K562 (cell line): Measurements from ENCODE around the gene MT4. TPM values are rescaled to one million over a fixed set of nuclear protein-coding genes. Genes with fewer than 3 reads are reported as not detected.

Experiments
- ARID2 ChIP-seq: fragments of 450-650 bp; IDR thresholded peaks from 2 replicates; pipeline ENCODE4 v1.6.1; 2017; ENCODE audit warnings: antibody characterized with exemption, mild to moderate bottlenecking
- BCL6 ChIP-seq: fragments of 250-450 bp; sonication (Bioruptor Pico); IDR thresholded peaks from 2 replicates; pipeline ENCODE4 v1.4.0; 2020
- CHCHD3 ChIP-seq: fragments of 250-450 bp; sonication (Bioruptor Pico); IDR thresholded peaks from 2 replicates; pipeline ENCODE4 v2.1.2; 2022; ENCODE audit warnings: mild to moderate bottlenecking
- HMG20A ChIP-seq: fragments of 450-650 bp; formaldehyde crosslinking; conservative IDR thresholded peaks from 2 replicates; pipeline ENCODE4 v1.4.0; 2020; ENCODE audit warnings: mild to moderate bottlenecking, mixed read lengths
- JUND ChIP-seq, 2 experiments: IDR thresholded peaks; 2 replicates in 1 of 2; 3 replicates in 1 of 2; pipeline ENCODE4 v1.6.1; 2011; ENCODE audit warnings: borderline replicate concordance in 2 of 2, low read depth in 2 of 2, low read length in 2 of 2, improper control_type of control experiment in 1 of 2, missing biosample characterization in 1 of 2, missing genetic modification characterization in 1 of 2, missing genetic modification reagents in 1 of 2
- MAFG ChIP-seq: fragments of 450-650 bp; conservative IDR thresholded peaks from 2 replicates; pipeline ENCODE4 v1.6.1; 2016; ENCODE audit warnings: missing genetic modification characterization, missing compliant biosample characterization
- MEF2D ChIP-seq: conservative IDR thresholded peaks from 2 replicates; pipeline ENCODE4 v1.6.1; 2016; ENCODE audit warnings: low read depth, missing genetic modification characterization, missing compliant biosample characterization
- MXI1 ChIP-seq: IDR thresholded peaks from 2 replicates; pipeline ENCODE4 v1.6.1; 2011; ENCODE audit warnings: low read depth, mild to moderate bottlenecking, improper control_type of control experiment, low read length
- MYC ChIP-seq, 2 experiments: fragments of 250-450 bp in 1 of 2; sonication (Bioruptor Pico) in 1 of 2; IDR thresholded peaks; 2 replicates each; pipeline versions ENCODE4 v1.5.1 to v1.6.1; 2012 to 2021; ENCODE audit warnings: low read depth in 2 of 2, borderline replicate concordance in 1 of 2, improper control_type of control experiment in 1 of 2, low read length in 1 of 2, mild to moderate bottlenecking in 1 of 2, moderate library complexity in 1 of 2
- RNF2 ChIP-seq: sonication (generic); IDR thresholded peaks from 2 replicates; pipeline ENCODE4 v1.6.1; 2016
- STAT5B ChIP-seq: fragments of 250-450 bp; sonication (Bioruptor Pico); IDR thresholded peaks from 2 replicates; pipeline ENCODE4 v1.8.0; 2021; ENCODE audit warnings: mild to moderate bottlenecking, inconsistent platforms
- STAT6 ChIP-seq: sonication (generic); formaldehyde crosslinking; IDR thresholded peaks from 2 replicates; pipeline ENCODE4 v1.8.1; 2023; ENCODE audit warnings: mild to moderate bottlenecking, missing genetic modification reagents
- ZFX ChIP-seq: sonication (generic); formaldehyde crosslinking; IDR thresholded peaks from 2 replicates; pipeline ENCODE4 v1.8.0; 2022; ENCODE audit warnings: mild to moderate bottlenecking, missing genetic modification reagents, moderate library complexity
- ZNF124 ChIP-seq: sonication (generic); formaldehyde crosslinking; IDR thresholded peaks from 2 replicates; pipeline ENCODE4 v1.8.1; 2022; ENCODE audit warnings: missing genetic modification reagents
- ZNF184 ChIP-seq: sonication (generic); formaldehyde crosslinking; IDR thresholded peaks from 2 replicates; pipeline ENCODE4 v1.5.0; 2020; ENCODE audit warnings: missing genetic modification reagents
- ZNF277 ChIP-seq: fragments of 250-450 bp; sonication (Bioruptor Pico); IDR thresholded peaks from 2 replicates; pipeline ENCODE4 v1.8.0; 2022; ENCODE audit warnings: inconsistent platforms, mild to moderate bottlenecking, moderate library complexity, borderline replicate concordance
- ZNF354B ChIP-seq: fragments of 250-450 bp; sonication (Bioruptor Pico); IDR thresholded peaks from 2 replicates; pipeline ENCODE4 v1.4.0; 2020
- ZNF766 ChIP-seq: fragments of 200-800 bp; sonication (Bioruptor generic); conservative IDR thresholded peaks from 2 replicates; pipeline ENCODE4 v1.6.1; 2016; ENCODE audit warnings: missing genetic modification characterization, missing compliant biosample characterization
- polyA plus RNA-seq, 8 experiments: library from polyadenylated mRNA; depleted of rRNA in 4 of 8; stranded (reverse) in 5 of 8; unstranded in 3 of 8; fragments of >200 nt; fragmentation: Nextera tagmentation in 2 of 8; fragmentation: Illumina TruSeq in 1 of 8; extraction: Ambion mirVana in 2 of 8; extraction: Trizol in 1 of 8; gene quantifications; 2 replicates each; pipeline versions ENCODE4 v1.2.1 to v1.2.3, GENCODE V29; 2011 to 2014; ENCODE audit warnings: inconsistent platforms in 1 of 8, missing spikeins in 1 of 8
- total RNA-seq, 7 experiments: library from RNA; depleted of rRNA in 6 of 7; stranded (reverse); fragments of >200 nt in 6 of 7; fragmentation: Illumina TruSeq in 2 of 7; extraction: Trizol in 2 of 7; gene quantifications; 2 replicates each; pipeline versions ENCODE4 v1.2.1 to v1.2.3, GENCODE V29; 2011 to 2021; ENCODE audit warnings: low replicate concordance in 1 of 7
- TF ChIP-seq, protein P1 (sequence below), 2 experiments: fragments of 450-650 bp in 1 of 2; sonication (generic) in 1 of 2; formaldehyde crosslinking in 1 of 2; IDR thresholded peaks in 1 of 2; conservative IDR thresholded peaks in 1 of 2; 2 replicates each; pipeline versions ENCODE4 v1.6.1 to v1.8.1; 2016 to 2023; ENCODE audit warnings: mild to moderate bottlenecking in 2 of 2, moderate library complexity in 2 of 2, inconsistent platforms in 1 of 2, missing genetic modification reagents in 1 of 2
- TF ChIP-seq, protein P2 (sequence below), 2 experiments: fragments of 450-650 bp; conservative IDR thresholded peaks; 2 replicates each; pipeline ENCODE4 v1.6.1; 2017; ENCODE audit warnings: mild to moderate bottlenecking in 2 of 2, moderate library complexity in 2 of 2

MT4 gene
- total and polyA plus RNA-seq, 9 of the 15 experiments (the other 6 are each of a cell fraction or from before 2014, with no cell fraction given): not detected

- TF ChIP-seq STAT6 (no peak), MAFG (no peak), ZNF277 (CRISPR knock-in tag) (no peak), RNF2 (no peak; the same call in 1 of the 2 replicates), ZNF184 (CRISPR knock-in tag) (no peak), STAT5B (CRISPR knock-in tag) (no peak), MXI1 (peak; percentile 76), HMG20A (CRISPR knock-in tag) (no peak), JUND (IDR thresholded peaks at IDR 0.05; ENCODE audit: borderline replicate concordance, low read depth, low read length) (peak; percentile 91), JUND (tag; IDR thresholded peaks at IDR 0.05; ENCODE audit: borderline replicate concordance, low read depth, low read length) (peak; percentile 85; the same call in 1 of the 3 replicates), BCL6 (CRISPR knock-in tag) (no peak), ZNF354B (CRISPR knock-in tag) (no peak), MEF2D (tag) (0 out of 2 replicates have a peak, but pooled peaks have one; percentile 23), ZNF766 (CRISPR knock-in tag) (no peak), ZNF124 (CRISPR knock-in tag) (no peak), MYC (IDR thresholded peaks at IDR 0.05; ENCODE audit: low read depth, low read length) (peak; percentile 84), MYC (CRISPR knock-in tag; IDR thresholded peaks at IDR 0.05; ENCODE audit: borderline replicate concordance, low read depth) (no peak), CHCHD3 (CRISPR knock-in tag) (no peak), ARID2 (peak; percentile 64; the same call in 1 of the 2 replicates), ZFX (peak; percentile 85)
- TF ChIP-seq, protein P1, sequence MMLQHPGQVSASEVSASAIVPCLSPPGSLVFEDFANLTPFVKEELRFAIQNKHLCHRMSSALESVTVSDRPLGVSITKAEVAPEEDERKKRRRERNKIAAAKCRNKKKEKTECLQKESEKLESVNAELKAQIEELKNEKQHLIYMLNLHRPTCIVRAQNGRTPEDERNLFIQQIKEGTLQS (IDR thresholded peaks at IDR 0.05): peak; percentile 74
- TF ChIP-seq, protein P1 (CRISPR knock-in tag; conservative IDR thresholded peaks at IDR 0.05): peak; percentile 38; the same call in 1 of the 2 replicates
- TF ChIP-seq, protein P2, sequence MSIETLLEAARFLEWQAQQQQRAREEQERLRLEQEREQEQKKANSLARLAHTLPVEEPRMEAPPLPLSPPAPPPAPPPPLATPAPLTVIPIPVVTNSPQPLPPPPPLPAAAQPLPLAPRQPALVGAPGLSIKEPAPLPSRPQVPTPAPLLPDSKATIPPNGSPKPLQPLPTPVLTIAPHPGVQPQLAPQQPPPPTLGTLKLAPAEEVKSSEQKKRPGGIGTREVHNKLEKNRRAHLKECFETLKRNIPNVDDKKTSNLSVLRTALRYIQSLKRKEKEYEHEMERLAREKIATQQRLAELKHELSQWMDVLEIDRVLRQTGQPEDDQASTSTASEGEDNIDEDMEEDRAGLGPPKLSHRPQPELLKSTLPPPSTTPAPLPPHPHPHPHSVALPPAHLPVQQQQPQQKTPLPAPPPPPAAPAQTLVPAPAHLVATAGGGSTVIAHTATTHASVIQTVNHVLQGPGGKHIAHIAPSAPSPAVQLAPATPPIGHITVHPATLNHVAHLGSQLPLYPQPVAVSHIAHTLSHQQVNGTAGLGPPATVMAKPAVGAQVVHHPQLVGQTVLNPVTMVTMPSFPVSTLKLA (conservative IDR thresholded peaks at IDR 0.05): peak; percentile 80 to 92
These were observed 43.4 kb downstream of the MT4 start, which contains the start of gene MT2A (continued) for GRCh38 chr16:56608043-56608875.
